Liver (tissue), 9 donors: ENCODE measurements around the gene RASL11B. TPM values are rescaled to one million over a fixed set of nuclear protein-coding genes. Genes with fewer than 3 reads are reported as not detected.

ENCODE experiments used
- DNase-seq: peaks from one replicate; pipeline ENCODE4 v3.0.0-alpha.2; 2017; ENCODE audit warnings: low spot score
- H3K27ac ChIP-seq, 2 donors: one replicate each; pipeline ENCODE4 v1.7.0; 2013; ENCODE audit warnings: inconsistent platforms in 2 of 2, low read length in 2 of 2, control low read depth in 1 of 2, low read depth in 1 of 2, mild to moderate bottlenecking in 1 of 2
- H3K27me3 ChIP-seq, 4 donors: one replicate each; pipeline versions ENCODE4 v1.6.1 to v1.7.0; 2013; ENCODE audit warnings: low read length in 3 of 4, inconsistent platforms in 1 of 4, mild to moderate bottlenecking in 1 of 4, moderate library complexity in 1 of 4; ENCODE audit not compliant: control insufficient read depth in 4 of 4, insufficient read depth in 4 of 4
- H3K36me3 ChIP-seq, 4 donors: one replicate each; pipeline versions ENCODE4 v1.6.1 to v1.7.0; 2013; ENCODE audit warnings: low read length in 3 of 4, mild to moderate bottlenecking in 3 of 4, low read depth in 1 of 4, moderate library complexity in 1 of 4; ENCODE audit not compliant: control insufficient read depth in 4 of 4, insufficient read depth in 3 of 4
- H3K4me1 ChIP-seq, 4 donors: one replicate each; pipeline versions ENCODE4 v1.6.1 to v1.7.0; 2013; ENCODE audit warnings: low read length in 3 of 4, mild to moderate bottlenecking in 3 of 4, moderate library complexity in 1 of 4; ENCODE audit not compliant: control insufficient read depth in 4 of 4, insufficient read depth in 4 of 4
- H3K4me3 ChIP-seq, 3 donors: one replicate each; pipeline versions ENCODE4 v1.6.1 to v1.7.0; 2013; ENCODE audit warnings: low read length in 3 of 3, control low read depth in 1 of 3, low read depth in 1 of 3, mild to moderate bottlenecking in 1 of 3
- H3K9ac ChIP-seq, 2 donors: one replicate each; pipeline ENCODE4 v1.7.0; 2013; ENCODE audit warnings: low read length in 2 of 2, mild to moderate bottlenecking in 2 of 2, moderate library complexity in 2 of 2, control low read depth in 1 of 2, low read depth in 1 of 2
- H3K9me3 ChIP-seq, 4 donors: one replicate each; pipeline versions ENCODE4 v1.6.1 to v1.7.0; 2013; ENCODE audit warnings: low read length in 3 of 4; ENCODE audit not compliant: control insufficient read depth in 4 of 4
- FOXA2 ChIP-seq: IDR thresholded peaks from 2 replicates; pipeline ENCODE4 v1.6.1; 2016; ENCODE audit warnings: antibody characterized with exemption
- HNF4G ChIP-seq: IDR thresholded peaks from 2 replicates; pipeline ENCODE4 v1.6.1; 2016; ENCODE audit warnings: antibody characterized with exemption
- JUND ChIP-seq, 2 donors: IDR thresholded peaks; 2 replicates each; pipeline ENCODE4 v1.6.1; 2016; ENCODE audit warnings: antibody characterized with exemption in 2 of 2
- NR2F2 ChIP-seq: IDR thresholded peaks from 2 replicates; pipeline ENCODE4 v1.6.1; 2016; ENCODE audit warnings: antibody characterized with exemption
- RAD21 ChIP-seq, 2 donors: IDR thresholded peaks; 2 replicates each; pipeline ENCODE4 v1.6.1; 2016; ENCODE audit warnings: antibody characterized with exemption in 2 of 2, mild to moderate bottlenecking in 2 of 2
- SP1 ChIP-seq: IDR thresholded peaks from 2 replicates; pipeline ENCODE4 v1.6.1; 2018; ENCODE audit warnings: antibody characterized with exemption, mild to moderate bottlenecking
- TAF1 ChIP-seq: conservative IDR thresholded peaks from 2 replicates; pipeline ENCODE4 v1.6.1; 2016; ENCODE audit warnings: antibody characterized with exemption, mild to moderate bottlenecking
- YY1 ChIP-seq: IDR thresholded peaks from 2 replicates; pipeline ENCODE4 v1.6.1; 2016; ENCODE audit warnings: antibody characterized with exemption, mild to moderate bottlenecking
- WGBS: extraction: QIAGEN DNeasy Blood & Tissue Kit; methylation state at CpG from one replicate; pipeline ENCODE4 v1.1.7; 2013; 5-methylcytosine and 5-hydroxymethylcytosine counted together
- polyA plus RNA-seq, 2 donors: library from polyadenylated mRNA; stranded (reverse) in 1 of 2; unstranded in 1 of 2; fragments of 200-250 nt in 1 of 2; fragments of >200 nt in 1 of 2; fragmentation: Nextera tagmentation in 1 of 2; extraction: Ambion mirVana in 1 of 2; gene quantifications; one replicate each; pipeline versions ENCODE4 v1.2.1 to v1.2.3, GENCODE V29; 2013 to 2015
- total RNA-seq, 2 donors: library from RNA; depleted of rRNA; stranded (reverse); fragments of >200 nt; gene quantifications; one replicate each; pipeline ENCODE4 v1.2.3, GENCODE V29; 2014
- TF ChIP-seq, protein P1 (sequence below): fragments of 150-350 bp; IDR thresholded peaks from 2 replicates; pipeline ENCODE4 v1.5.1; 2017; ENCODE audit warnings: improper control_type of control experiment, low read depth, low read length; ENCODE audit not compliant: missing input control
- TF ChIP-seq, protein P2 (sequence below): IDR thresholded peaks from 2 replicates; pipeline ENCODE4 v1.6.1; 2016; ENCODE audit warnings: antibody characterized with exemption
- donor health status: healthy.
- donor health status: healthy.
- donor health status: healthy.
- donor health status: healthy.
- donor health status: healthy.

Gene RASL11B, protein sequence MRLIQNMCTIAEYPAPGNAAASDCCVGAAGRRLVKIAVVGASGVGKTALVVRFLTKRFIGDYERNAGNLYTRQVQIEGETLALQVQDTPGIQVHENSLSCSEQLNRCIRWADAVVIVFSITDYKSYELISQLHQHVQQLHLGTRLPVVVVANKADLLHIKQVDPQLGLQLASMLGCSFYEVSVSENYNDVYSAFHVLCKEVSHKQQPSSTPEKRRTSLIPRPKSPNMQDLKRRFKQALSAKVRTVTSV
- total RNA-seq (under 1 TPM; 0.19 to 0.75 TPM), polyA plus RNA-seq (1 to 10 TPM in 1 of 2 donors, under 1 TPM in 1; 0.46 to 1.0 TPM)

DNA sequence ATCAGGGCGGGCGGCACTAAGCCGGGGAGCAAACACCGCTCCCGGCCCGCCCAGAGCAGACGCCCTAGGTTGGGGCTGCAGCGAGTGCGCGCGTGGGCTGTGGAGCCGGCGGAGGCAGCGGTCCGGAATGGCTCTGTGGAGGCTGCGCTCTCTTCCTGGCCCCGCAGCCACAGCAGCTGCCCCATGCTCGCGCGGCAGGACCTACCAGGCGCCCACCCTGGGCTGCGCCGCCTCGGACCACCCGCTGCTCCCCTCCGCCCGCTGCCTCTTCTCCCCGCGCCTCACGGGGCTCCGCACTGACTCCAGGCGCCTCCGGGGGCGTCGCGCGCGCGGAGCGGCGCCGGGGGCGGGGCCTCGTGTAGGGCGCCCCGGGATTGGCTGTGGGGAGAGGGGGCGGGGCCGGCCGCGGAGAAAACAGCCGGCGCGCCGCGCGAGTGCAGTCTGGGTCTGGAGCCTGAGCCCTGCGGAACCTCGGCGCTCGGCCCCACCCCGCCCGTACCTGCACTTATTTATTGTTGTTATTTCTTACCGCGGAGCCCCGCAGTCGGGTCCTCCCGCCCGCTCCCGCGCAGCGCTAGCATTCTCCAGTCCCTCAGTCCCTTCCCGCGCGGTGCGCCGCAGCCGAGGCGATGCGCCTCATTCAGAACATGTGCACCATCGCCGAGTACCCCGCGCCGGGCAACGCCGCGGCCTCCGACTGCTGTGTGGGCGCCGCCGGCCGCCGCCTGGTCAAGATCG lies at the start of gene RASL11B:
Gene RASL11B, plus strand, starts transcription at position 439 of the 738 bp plus-strand sequence. Its CDS starts 191 bp downstream, at position 630.
- no peak within 1 kb of the TSS for H3K9ac ChIP-seq
- H3K36me3 ChIP-seq: no peaks in the 10 kb centered on the region
- 3% methylated on average over 94 of the region's 94 CpGs for WGBS
- H3K4me3 ChIP-seq: peak within 1 kb of the TSS; percentile 11 to 65 (median 58)
- no peak within 1 kb of the TSS for H3K27ac ChIP-seq
- peak; percentile 85 for DNase-seq
- peaks cover 0 to 18% (median 9%) of the 10 kb centered on the region in 4 donors for H3K4me1 ChIP-seq
- TF ChIP-seq FOXA2: no peak
- TF ChIP-seq, protein P1, sequence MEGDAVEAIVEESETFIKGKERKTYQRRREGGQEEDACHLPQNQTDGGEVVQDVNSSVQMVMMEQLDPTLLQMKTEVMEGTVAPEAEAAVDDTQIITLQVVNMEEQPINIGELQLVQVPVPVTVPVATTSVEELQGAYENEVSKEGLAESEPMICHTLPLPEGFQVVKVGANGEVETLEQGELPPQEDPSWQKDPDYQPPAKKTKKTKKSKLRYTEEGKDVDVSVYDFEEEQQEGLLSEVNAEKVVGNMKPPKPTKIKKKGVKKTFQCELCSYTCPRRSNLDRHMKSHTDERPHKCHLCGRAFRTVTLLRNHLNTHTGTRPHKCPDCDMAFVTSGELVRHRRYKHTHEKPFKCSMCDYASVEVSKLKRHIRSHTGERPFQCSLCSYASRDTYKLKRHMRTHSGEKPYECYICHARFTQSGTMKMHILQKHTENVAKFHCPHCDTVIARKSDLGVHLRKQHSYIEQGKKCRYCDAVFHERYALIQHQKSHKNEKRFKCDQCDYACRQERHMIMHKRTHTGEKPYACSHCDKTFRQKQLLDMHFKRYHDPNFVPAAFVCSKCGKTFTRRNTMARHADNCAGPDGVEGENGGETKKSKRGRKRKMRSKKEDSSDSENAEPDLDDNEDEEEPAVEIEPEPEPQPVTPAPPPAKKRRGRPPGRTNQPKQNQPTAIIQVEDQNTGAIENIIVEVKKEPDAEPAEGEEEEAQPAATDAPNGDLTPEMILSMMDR: peak; percentile 29
- H3K27me3 ChIP-seq: peaks cover 0 to 6% (median 0%) of the 10 kb centered on the region in 4 donors
- peaks cover 0 to 10% (median 6%) of the 10 kb centered on the region in 4 donors for H3K9me3 ChIP-seq

DNA sequence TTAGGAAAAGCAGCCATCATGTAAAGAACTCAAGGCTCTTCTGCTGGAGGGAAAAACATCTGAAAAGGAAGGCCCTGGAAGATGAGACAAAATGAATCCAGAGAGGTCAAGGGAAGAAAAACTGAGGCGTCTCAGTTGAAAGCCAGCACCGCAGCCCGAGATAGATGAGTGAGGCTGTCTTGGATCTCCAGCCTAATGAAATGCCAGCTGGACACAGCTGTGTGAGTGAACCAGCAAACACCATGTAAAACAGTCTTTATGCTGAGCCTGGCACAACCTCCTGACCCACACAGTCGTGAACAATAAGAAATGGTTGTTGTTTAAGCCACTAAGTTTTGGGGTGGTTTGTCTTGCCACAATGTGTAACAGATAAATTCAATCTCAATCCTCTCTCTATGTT lies 48.6 kb upstream of the RASL11B start:
- H3K27ac ChIP-seq: no peak overlapping the region
- 86% methylated on average over 4 of the region's 4 CpGs for WGBS
- no peaks in the 10 kb centered on the region for H3K27me3 ChIP-seq
- no peaks in the 10 kb centered on the region for H3K36me3 ChIP-seq
- no peak for DNase-seq
- H3K4me3 ChIP-seq: no peak overlapping the region
- no peak for TF ChIP-seq HNF4G
- H3K9ac ChIP-seq: no peak overlapping the region
- H3K9me3 ChIP-seq: no peaks in the 10 kb centered on the region
- no peaks in the 10 kb centered on the region for H3K4me1 ChIP-seq

DNA sequence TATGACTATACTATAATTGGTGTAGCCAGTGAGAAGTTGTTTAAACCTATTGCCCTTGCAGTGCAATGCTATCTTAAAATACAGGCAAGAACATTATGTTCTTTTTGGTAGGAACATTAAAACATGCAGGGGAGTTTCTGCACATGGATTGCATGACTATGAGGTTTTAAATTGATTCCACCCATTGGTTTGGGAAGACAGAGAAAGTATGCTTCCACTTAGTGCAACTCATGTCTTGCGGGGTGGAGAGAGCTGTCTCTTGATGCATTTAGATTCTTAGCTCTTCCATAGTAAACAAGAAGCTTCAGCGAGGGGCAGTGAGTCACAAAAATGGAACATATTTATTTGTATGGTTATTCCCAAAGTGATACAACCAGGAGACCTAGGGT lies 39.5 kb upstream of the RASL11B start:
- Histone ChIP-seq H3K27ac (peak overlapping the region in 1 of 2 donors; percentile 31), H3K4me3 (no peak overlapping the region), H3K9me3 (no peaks in the 10 kb centered on the region), H3K36me3 (no peaks in the 10 kb centered on the region), H3K27me3 (no peaks in the 10 kb centered on the region), H3K9ac (no peak overlapping the region), H3K4me1 (no peaks in the 10 kb centered on the region)
- TF ChIP-seq TAF1 (no peak), SP1 (peak; percentile 41), NR2F2 (peak; percentile 53), YY1 (no peak), FOXA2 (no peak), RAD21 (IDR thresholded peaks at IDR 0.05) (no peak), JUND (IDR thresholded peaks at IDR 0.05) (no peak)
- TF ChIP-seq, protein P2, sequence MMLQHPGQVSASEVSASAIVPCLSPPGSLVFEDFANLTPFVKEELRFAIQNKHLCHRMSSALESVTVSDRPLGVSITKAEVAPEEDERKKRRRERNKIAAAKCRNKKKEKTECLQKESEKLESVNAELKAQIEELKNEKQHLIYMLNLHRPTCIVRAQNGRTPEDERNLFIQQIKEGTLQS: no peak
- WGBS: 85% methylated on average over 2 of the region's 2 CpGs
- no peak for DNase-seq
